A549 (cell line): ENCODE results near the gene MAP3K9. TPM values are rescaled to one million over a fixed set of nuclear protein-coding genes. Genes with fewer than 3 reads are reported as not detected.

Source experiments
- ATAC-seq, 2 experiments: fragments of 200-7000 bp in 1 of 2; fragments of >200 bp in 1 of 2; cut with Nextera tagmentation in 1 of 2; cut with Tn5 transposase in 1 of 2; 3 replicates each; pipeline versions ENCODE4 v1.8.0 to v1.9.1; 2018 to 2020; ENCODE audit warnings: mild to moderate bottlenecking in 1 of 2, moderate library complexity in 1 of 2
- CTCF ChIA-PET: fragments of 300-600 bp; sonication (Branson Sonifier 250); formaldehyde crosslinking; extraction: SDS; loops from one replicate; lab custom pipeline; 2021; ENCODE audit warnings: antibody characterized with exemption, inconsistent platforms; lab: Yijun Ruan, JAX
- POLR2A ChIA-PET: fragments of 350-600 bp; formaldehyde crosslinking; extraction: SDS; loops from one replicate; lab custom pipeline; 2021; ENCODE audit warnings: antibody characterized with exemption, inconsistent platforms; lab: Yijun Ruan, JAX
- DNase-seq, 2 experiments: peaks; one replicate each; pipeline versions ENCODE4 v3.0.0 to v3.0.0-alpha.2; 2011 to 2016; ENCODE audit warnings: low read depth in 1 of 2, low spot score in 1 of 2
- FAIRE-seq: peaks from 2 replicates; lab custom pipeline; 2011; peaks lifted over from hg19 to GRCh38; lab: Jason Lieb, UNC
- H3K27ac ChIP-seq, 2 experiments: fragments of >200 bp; sonication (Bioruptor Twin); formaldehyde crosslinking; 3 replicates each; pipeline ENCODE4 v1.5.1; 2016 to 2017
- H3K4me1 ChIP-seq: fragments of >200 bp; sonication (Bioruptor Twin); formaldehyde crosslinking; 3 replicates; pipeline ENCODE4 v1.6.1; 2016
- H3K4me2 ChIP-seq: fragments of >200 bp; sonication (Bioruptor Twin); formaldehyde crosslinking; 3 replicates; pipeline ENCODE4 v1.6.1; 2016
- H3K4me3 ChIP-seq: fragments of >200 bp; sonication (Bioruptor Twin); formaldehyde crosslinking; 3 replicates; pipeline ENCODE4 v1.5.1; 2016
- H3K9me3 ChIP-seq: fragments of >200 bp; sonication (Bioruptor Twin); formaldehyde crosslinking; 3 replicates; pipeline ENCODE4 v1.6.1; 2016
- BHLHE40 ChIP-seq: IDR thresholded peaks from 2 replicates; pipeline ENCODE4 v1.6.1; 2012; ENCODE audit warnings: low read depth, low read length, inconsistent platforms
- CBX8 ChIP-seq: fragments of 200-600 bp; sonication (generic); IDR thresholded peaks from 2 replicates; pipeline ENCODE4 v1.6.1; 2016
- CEBPB ChIP-seq, 2 experiments: fragments of >200 bp in 1 of 2; sonication (Bioruptor Twin) in 1 of 2; formaldehyde crosslinking in 1 of 2; IDR thresholded peaks; 2 replicates each; pipeline ENCODE4 v1.6.1; 2012 to 2016
- E2F6 ChIP-seq: IDR thresholded peaks from 2 replicates; pipeline ENCODE4 v1.6.1; 2012; ENCODE audit warnings: low read depth, borderline replicate concordance
- EHF ChIP-seq: fragments of 250-450 bp; sonication (Bioruptor Pico); IDR thresholded peaks from 2 replicates; pipeline ENCODE4 v1.5.0; 2020; ENCODE audit warnings: mild to moderate bottlenecking
- EHMT2 ChIP-seq: fragments of 200-600 bp; sonication (generic); IDR thresholded peaks from 2 replicates; pipeline ENCODE4 v1.6.1; 2016; ENCODE audit warnings: antibody characterized with exemption, low read depth, mild to moderate bottlenecking, moderate library complexity
- FOSB ChIP-seq: fragments of 250-450 bp; sonication (Bioruptor Pico); IDR thresholded peaks from 2 replicates; pipeline ENCODE4 v1.5.0; 2020; ENCODE audit warnings: mild to moderate bottlenecking, moderate library complexity
- FOSL2 ChIP-seq, 2 experiments: fragments of 450-650 bp in 1 of 2; fragments of >200 bp in 1 of 2; sonication (Bioruptor Twin) in 1 of 2; formaldehyde crosslinking; IDR thresholded peaks; 2 replicates each; pipeline versions ENCODE4 v1.5.0 to v1.6.1; 2016 to 2020; ENCODE audit warnings: mild to moderate bottlenecking in 1 of 2, moderate library complexity in 1 of 2
- HOXA7 ChIP-seq: fragments of 250-450 bp; sonication (Bioruptor Pico); IDR thresholded peaks from 2 replicates; pipeline ENCODE4 v1.5.0; 2020; ENCODE audit warnings: mild to moderate bottlenecking, moderate library complexity
- HOXB5 ChIP-seq: fragments of 250-450 bp; sonication (Bioruptor Pico); IDR thresholded peaks from 2 replicates; pipeline ENCODE4 v1.5.0; 2020; ENCODE audit warnings: mild to moderate bottlenecking, moderate library complexity
- JUNB ChIP-seq: fragments of >200 bp; sonication (Bioruptor Twin); formaldehyde crosslinking; IDR thresholded peaks from 2 replicates; pipeline ENCODE4 v1.6.1; 2016
- MAZ ChIP-seq: fragments of 150-350 bp; IDR thresholded peaks from 2 replicates; pipeline ENCODE4 v1.6.1; 2014; ENCODE audit warnings: antibody characterized with exemption, low read depth, low read length, borderline replicate concordance
- NR3C1 ChIP-seq: fragments of >200 bp; sonication (Bioruptor Twin); formaldehyde crosslinking; IDR thresholded peaks from 3 replicates; pipeline ENCODE4 v1.6.1; 2017
- RCOR1 ChIP-seq: fragments of 150-350 bp; IDR thresholded peaks from 2 replicates; pipeline ENCODE4 v1.6.1; 2014; ENCODE audit warnings: antibody characterized with exemption, low read length, low read depth
- REST ChIP-seq: fragments of 200-600 bp; sonication (generic); IDR thresholded peaks from 2 replicates; pipeline ENCODE4 v1.6.1; 2016; ENCODE audit warnings: antibody characterized with exemption, mild to moderate bottlenecking, moderate library complexity
- RNF2 ChIP-seq: fragments of 200-600 bp; sonication (generic); IDR thresholded peaks from 2 replicates; pipeline ENCODE4 v1.6.1; 2016; ENCODE audit warnings: low read depth, mild to moderate bottlenecking, antibody characterized with exemption, moderate library complexity, borderline replicate concordance
- TFCP2L1 ChIP-seq: fragments of 250-450 bp; sonication (Bioruptor Pico); IDR thresholded peaks from 2 replicates; pipeline ENCODE4 v1.5.0; 2021; ENCODE audit warnings: mild to moderate bottlenecking
- ZC3H11A ChIP-seq: fragments of 450-650 bp; IDR thresholded peaks from 2 replicates; pipeline ENCODE4 v1.6.1; 2014; ENCODE audit warnings: antibody characterized with exemption, mild to moderate bottlenecking
- ZNF302 ChIP-seq: fragments of 250-450 bp; sonication (Bioruptor Pico); IDR thresholded peaks from 2 replicates; pipeline ENCODE4 v1.9.0; 2021; ENCODE audit warnings: inconsistent platforms, mild to moderate bottlenecking, moderate library complexity
- WGBS: methylation state at CpG from one replicate; pipeline ENCODE4 v1.1.6; 2017; ENCODE audit errors: missing lambda C conversion rate; 5-methylcytosine and 5-hydroxymethylcytosine counted together
- polyA plus RNA-seq, 4 experiments: library from polyadenylated mRNA; depleted of rRNA in 3 of 4; stranded (reverse); fragments of >200 nt; fragmentation: RNase III in 1 of 4; extraction: RNeasy Plus Mini Kit Qiagen cat#74134 plus additional on column Dnase treatment in 1 of 4; gene quantifications; 2 replicates in 3 of 4; 3 replicates in 1 of 4; pipeline ENCODE4 v1.2.3, GENCODE V29; 2011 to 2017
- TF ChIP-seq, protein P1 (sequence below): fragments of 150-350 bp; IDR thresholded peaks from 2 replicates; pipeline ENCODE4 v1.6.1; 2014; ENCODE audit warnings: low read depth, mild to moderate bottlenecking, low read length
- TF ChIP-seq, protein P2 (sequence below): fragments of >200 bp; sonication (Bioruptor Twin); formaldehyde crosslinking; IDR thresholded peaks from 3 replicates; pipeline ENCODE4 v1.5.1; 2016
- TF ChIP-seq, protein P3 (sequence below): IDR thresholded peaks from 2 replicates; pipeline ENCODE4 v1.6.1; 2012

The MAP3K9 gene
- polyA plus RNA-seq, 2 of the 4 experiments (the other 2 are of a cell fraction): 5.3 to 8.5 TPM

GRCh38 chr14:70847406-70848090, 38.2 kb upstream of the MAP3K9 start (continued):
- TF ChIP-seq E2F6: no peak
- TF ChIP-seq CBX8: no peak
- TF ChIP-seq FOSL2 (IDR thresholded peaks at IDR 0.05): no peak
- TF ChIP-seq FOSL2 (CRISPR knock-in tag; IDR thresholded peaks at IDR 0.05): no peak
- TF ChIP-seq BHLHE40: no peak
- TF ChIP-seq, protein P1, sequence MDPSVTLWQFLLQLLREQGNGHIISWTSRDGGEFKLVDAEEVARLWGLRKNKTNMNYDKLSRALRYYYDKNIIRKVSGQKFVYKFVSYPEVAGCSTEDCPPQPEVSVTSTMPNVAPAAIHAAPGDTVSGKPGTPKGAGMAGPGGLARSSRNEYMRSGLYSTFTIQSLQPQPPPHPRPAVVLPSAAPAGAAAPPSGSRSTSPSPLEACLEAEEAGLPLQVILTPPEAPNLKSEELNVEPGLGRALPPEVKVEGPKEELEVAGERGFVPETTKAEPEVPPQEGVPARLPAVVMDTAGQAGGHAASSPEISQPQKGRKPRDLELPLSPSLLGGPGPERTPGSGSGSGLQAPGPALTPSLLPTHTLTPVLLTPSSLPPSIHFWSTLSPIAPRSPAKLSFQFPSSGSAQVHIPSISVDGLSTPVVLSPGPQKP: no peak
- TF ChIP-seq, all 56 proteins: peak for 0

DNA sequence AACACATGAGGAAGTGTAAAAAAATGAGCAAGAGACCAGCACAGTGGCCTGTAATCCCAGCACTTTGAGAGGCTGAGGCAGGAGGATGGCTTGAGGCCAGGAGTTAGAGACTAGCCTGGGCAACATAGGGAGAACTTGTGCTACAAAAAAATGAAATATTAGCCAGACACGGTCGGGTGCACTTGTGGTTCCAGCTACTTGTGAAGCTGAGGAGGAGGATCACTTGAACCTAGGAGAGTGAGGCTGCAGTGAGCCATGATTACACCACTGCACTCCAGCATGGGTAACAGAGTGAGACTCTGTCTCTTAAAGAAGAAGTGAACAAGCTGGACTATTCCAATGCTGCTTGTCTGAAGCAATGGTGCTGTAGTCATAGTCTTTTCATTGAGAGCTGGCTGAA, 36.3 kb upstream of the MAP3K9 start:
- Histone ChIP-seq H3K4me3 (no peak overlapping the region), H3K4me1 (0 out of 3 replicates have a peak, but pooled peaks cover 3% of the 10 kb centered on the region), H3K27ac (no peak overlapping the region), H3K4me2 (no peak overlapping the region), H3K9me3 (no peaks in the 10 kb centered on the region)
- WGBS: 22% methylated on average over 2 of the region's 2 CpGs
- no peak for FAIRE-seq
- no peak for TF ChIP-seq HOXB5
- TF ChIP-seq NR3C1: no peak
- TF ChIP-seq HOXA7: no peak
- TF ChIP-seq, protein P2, sequence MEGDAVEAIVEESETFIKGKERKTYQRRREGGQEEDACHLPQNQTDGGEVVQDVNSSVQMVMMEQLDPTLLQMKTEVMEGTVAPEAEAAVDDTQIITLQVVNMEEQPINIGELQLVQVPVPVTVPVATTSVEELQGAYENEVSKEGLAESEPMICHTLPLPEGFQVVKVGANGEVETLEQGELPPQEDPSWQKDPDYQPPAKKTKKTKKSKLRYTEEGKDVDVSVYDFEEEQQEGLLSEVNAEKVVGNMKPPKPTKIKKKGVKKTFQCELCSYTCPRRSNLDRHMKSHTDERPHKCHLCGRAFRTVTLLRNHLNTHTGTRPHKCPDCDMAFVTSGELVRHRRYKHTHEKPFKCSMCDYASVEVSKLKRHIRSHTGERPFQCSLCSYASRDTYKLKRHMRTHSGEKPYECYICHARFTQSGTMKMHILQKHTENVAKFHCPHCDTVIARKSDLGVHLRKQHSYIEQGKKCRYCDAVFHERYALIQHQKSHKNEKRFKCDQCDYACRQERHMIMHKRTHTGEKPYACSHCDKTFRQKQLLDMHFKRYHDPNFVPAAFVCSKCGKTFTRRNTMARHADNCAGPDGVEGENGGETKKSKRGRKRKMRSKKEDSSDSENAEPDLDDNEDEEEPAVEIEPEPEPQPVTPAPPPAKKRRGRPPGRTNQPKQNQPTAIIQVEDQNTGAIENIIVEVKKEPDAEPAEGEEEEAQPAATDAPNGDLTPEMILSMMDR: no peak
- TF ChIP-seq RNF2: no peak
- no peak for TF ChIP-seq REST
- TF ChIP-seq TFCP2L1 (CRISPR knock-in tag): no peak
- TF ChIP-seq CEBPB (IDR thresholded peaks at IDR 0.05): no peak
- TF ChIP-seq ZC3H11A: no peak
- no peak for TF ChIP-seq MAZ
- no peak for TF ChIP-seq EHMT2
- no peak for TF ChIP-seq ZNF302 (CRISPR knock-in tag)
- TF ChIP-seq, protein P3, sequence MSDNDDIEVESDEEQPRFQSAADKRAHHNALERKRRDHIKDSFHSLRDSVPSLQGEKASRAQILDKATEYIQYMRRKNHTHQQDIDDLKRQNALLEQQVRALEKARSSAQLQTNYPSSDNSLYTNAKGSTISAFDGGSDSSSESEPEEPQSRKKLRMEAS: no peak
- TF ChIP-seq EHF (CRISPR knock-in tag): no peak
- TF ChIP-seq RCOR1: no peak
- TF ChIP-seq FOSB (CRISPR knock-in tag): no peak
- TF ChIP-seq FOSL2 (IDR thresholded peaks at IDR 0.05): no peak
- no peak for TF ChIP-seq FOSL2 (CRISPR knock-in tag; IDR thresholded peaks at IDR 0.05)
- no peak for TF ChIP-seq E2F6
- TF ChIP-seq JUNB: no peak
- ChIA-PET CTCF (interaction anchor here (1.6 kb wide), 1 partner anchor 28 kb away, joined by 7 read pairs; no protein-coding TSS in a partner anchor), POLR2A (no interaction called here)
- no peak for DNase-seq
- no peak for ATAC-seq
